ENCODE measurements around the gene MYADML2.

Gene MYADML2

GRCh38 chr17:81978524-81979298, 31.7 kb upstream of the MYADML2 start:
- no peak for DNase-seq

DNA sequence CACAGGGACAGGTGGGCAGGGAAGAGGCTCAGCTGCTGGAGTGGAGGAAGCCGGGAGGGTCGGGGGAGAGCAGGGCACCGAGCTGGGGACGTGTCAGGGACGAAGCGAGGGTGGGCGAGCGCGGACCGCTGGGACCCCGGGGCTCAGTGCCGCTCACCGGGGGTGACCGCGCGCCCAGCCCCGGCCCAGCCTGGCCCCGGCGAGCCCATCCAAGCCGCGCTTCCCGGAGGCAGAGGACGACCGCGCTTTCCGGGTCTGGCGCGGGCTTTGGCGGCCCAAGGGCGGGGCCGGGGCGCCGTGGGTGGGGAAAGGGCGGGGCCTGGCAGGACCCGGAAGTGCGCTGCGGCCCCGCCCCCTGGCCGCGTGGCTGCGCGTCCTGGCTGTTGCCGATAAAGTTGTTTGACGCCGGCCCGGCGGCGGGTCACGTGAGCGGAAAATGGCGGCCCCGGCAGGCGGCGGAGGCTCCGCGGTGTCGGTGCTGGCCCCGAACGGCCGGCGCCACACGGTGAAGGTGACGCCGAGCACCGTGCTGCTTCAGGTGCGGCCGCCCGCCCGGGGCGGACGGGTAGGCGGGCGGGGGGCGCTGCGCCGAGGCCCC, 30.3 kb upstream of the MYADML2 start, which contains the start of gene ASPSCR1:
ASPSCR1 (plus strand) TSS at position 419 of the 598 bp plus-strand sequence; CDS start at position 437, 18 bp downstream.
- DNase-seq, result peak; percentile 95

GRCh38 chr17:81976332-81977210, 29.5 kb upstream of the MYADML2 start:
- DNase-seq, result no peak

- no peak for DNase-seq
These were observed 26.4 kb upstream of the MYADML2 start for GRCh38 chr17:81973432-81973831.

- DNase-seq, result no peak
These were observed 22.1 kb upstream of the MYADML2 start for GRCh38 chr17:81968850-81969812.

- no peak for DNase-seq
These were observed 21.3 kb upstream of the MYADML2 start for GRCh38 chr17:81968396-81968745.

DNA sequence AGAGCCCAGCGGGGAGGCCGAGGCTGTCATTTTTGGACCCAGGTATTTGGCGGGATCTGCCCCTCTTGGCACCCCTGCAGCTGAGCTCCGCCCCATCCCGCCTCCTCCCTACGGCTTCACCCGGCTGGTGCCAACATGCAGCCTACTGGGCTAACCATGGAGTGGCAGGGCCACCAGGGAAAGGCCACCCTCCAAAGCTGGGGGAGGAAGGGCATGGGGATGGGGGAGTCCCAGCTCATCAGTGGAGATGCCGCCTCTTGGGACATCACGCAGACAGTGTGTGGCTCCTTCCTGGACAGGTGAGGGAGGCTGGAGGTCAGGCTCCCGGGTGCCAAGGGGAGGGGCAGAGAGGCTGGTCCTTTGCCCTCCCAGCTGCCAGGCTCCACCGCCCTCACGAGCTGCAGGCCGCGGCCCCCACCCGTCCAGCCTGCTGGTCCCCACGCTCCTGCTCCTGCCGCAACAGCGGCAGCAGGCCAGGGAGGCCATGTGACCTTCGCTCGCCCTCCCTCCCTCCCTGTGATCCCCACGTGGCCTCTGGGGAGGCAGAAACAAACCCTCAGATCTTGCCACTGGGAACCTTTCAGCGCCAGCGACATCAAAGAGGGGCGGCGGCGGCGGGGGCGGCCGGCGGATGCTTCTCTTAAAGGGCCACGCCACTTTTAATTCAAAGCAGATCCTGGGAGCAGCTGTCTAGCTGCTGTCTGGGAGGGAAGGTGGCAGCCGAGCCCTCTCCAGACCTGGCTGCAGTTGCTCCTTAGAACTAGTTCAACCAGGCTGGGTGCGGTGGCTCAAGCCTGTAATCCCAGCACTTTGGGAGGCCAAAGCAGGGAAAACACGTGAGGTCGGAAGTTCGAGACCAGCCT, 20.7 kb upstream of the MYADML2 start:
- DNase-seq, result peak; percentile 87

GRCh38 chr17:81967244-81967532, 20.2 kb upstream of the MYADML2 start:
- DNase-seq, result no peak

- peak; percentile 82 for DNase-seq
These were observed 19.6 kb upstream of the MYADML2 start for GRCh38 chr17:81966343-81967243.

GRCh38 chr17:81964081-81964849, 17.2 kb upstream of the MYADML2 start:
- DNase-seq, result no peak

GRCh38 chr17:81962499-81963441, 15.7 kb upstream of the MYADML2 start:
- no peak for DNase-seq

GRCh38 chr17:81961521-81962498, 14.8 kb upstream of the MYADML2 start:
- DNase-seq, result no peak

- DNase-seq, result no peak
These were observed 14.1 kb upstream of the MYADML2 start, which contains the start of gene NOTUM for GRCh38 chr17:81961087-81961511. TSS of gene NOTUM (minus strand) at chr17:81961187. CDS start at chr17:81960909, 278 bp downstream.

GRCh38 chr17:81960130-81960958, 13.3 kb upstream of the MYADML2 start:
- no peak for DNase-seq

GRCh38 chr17:81959362-81960129, 12.5 kb upstream of the MYADML2 start:
- DNase-seq, result peak; percentile 80
